ENCODE results near the gene ARID3B.

- no peak for TF ChIP-seq YY1 (IDR thresholded peaks at IDR 0.05; ENCODE audit: low read depth)
- TF ChIP-seq, protein P1, sequence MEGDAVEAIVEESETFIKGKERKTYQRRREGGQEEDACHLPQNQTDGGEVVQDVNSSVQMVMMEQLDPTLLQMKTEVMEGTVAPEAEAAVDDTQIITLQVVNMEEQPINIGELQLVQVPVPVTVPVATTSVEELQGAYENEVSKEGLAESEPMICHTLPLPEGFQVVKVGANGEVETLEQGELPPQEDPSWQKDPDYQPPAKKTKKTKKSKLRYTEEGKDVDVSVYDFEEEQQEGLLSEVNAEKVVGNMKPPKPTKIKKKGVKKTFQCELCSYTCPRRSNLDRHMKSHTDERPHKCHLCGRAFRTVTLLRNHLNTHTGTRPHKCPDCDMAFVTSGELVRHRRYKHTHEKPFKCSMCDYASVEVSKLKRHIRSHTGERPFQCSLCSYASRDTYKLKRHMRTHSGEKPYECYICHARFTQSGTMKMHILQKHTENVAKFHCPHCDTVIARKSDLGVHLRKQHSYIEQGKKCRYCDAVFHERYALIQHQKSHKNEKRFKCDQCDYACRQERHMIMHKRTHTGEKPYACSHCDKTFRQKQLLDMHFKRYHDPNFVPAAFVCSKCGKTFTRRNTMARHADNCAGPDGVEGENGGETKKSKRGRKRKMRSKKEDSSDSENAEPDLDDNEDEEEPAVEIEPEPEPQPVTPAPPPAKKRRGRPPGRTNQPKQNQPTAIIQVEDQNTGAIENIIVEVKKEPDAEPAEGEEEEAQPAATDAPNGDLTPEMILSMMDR (IDR thresholded peaks at IDR 0.05), result no peak
- TF ChIP-seq TAF1 (IDR thresholded peaks at IDR 0.05; ENCODE audit: borderline replicate concordance, low read depth, low read length), result no peak
- TF ChIP-seq EZH2phosphoT487 (IDR thresholded peaks at IDR 0.05; ENCODE audit: borderline replicate concordance, low read depth), result no peak
- no peak for TF ChIP-seq MEF2A (IDR thresholded peaks at IDR 0.05; ENCODE audit: borderline replicate concordance, low read depth)
- TF ChIP-seq RXRA (IDR thresholded peaks at IDR 0.05; ENCODE audit: borderline replicate concordance, low read depth), result no peak
- TF ChIP-seq CHD2 (IDR thresholded peaks at IDR 0.05; ENCODE audit: low read length, partially characterized antibody), result no peak
- no peak for TF ChIP-seq POLR2AphosphoS5 (IDR thresholded peaks at IDR 0.05; ENCODE audit: low read depth, low read length)
- TF ChIP-seq, protein P2, sequence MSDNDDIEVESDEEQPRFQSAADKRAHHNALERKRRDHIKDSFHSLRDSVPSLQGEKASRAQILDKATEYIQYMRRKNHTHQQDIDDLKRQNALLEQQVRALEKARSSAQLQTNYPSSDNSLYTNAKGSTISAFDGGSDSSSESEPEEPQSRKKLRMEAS (IDR thresholded peaks at IDR 0.05; ENCODE audit: low read depth), result no peak
- TF ChIP-seq EP300 (IDR thresholded peaks at IDR 0.05; ENCODE audit: borderline replicate concordance in 1 of 2, low read depth in 1 of 2, low read length in 1 of 2), result no peak
- TF ChIP-seq SIN3A (IDR thresholded peaks at IDR 0.05; ENCODE audit: borderline replicate concordance, low read depth, low read length), result no peak
- TF ChIP-seq, protein P3, sequence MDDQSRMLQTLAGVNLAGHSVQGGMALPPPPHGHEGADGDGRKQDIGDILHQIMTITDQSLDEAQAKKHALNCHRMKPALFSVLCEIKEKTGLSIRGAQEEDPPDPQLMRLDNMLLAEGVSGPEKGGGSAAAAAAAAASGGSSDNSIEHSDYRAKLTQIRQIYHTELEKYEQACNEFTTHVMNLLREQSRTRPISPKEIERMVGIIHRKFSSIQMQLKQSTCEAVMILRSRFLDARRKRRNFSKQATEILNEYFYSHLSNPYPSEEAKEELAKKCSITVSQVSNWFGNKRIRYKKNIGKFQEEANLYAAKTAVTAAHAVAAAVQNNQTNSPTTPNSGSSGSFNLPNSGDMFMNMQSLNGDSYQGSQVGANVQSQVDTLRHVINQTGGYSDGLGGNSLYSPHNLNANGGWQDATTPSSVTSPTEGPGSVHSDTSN (IDR thresholded peaks at IDR 0.05), result no peak
- no peak for TF ChIP-seq GATA2 (CRISPR knock-in tag; IDR thresholded peaks at IDR 0.05)
Observed at GRCh38 chr15:74504418-74504817, 36.6 kb upstream of the ARID3B start.

Measured in SK-N-SH (cell line).